WTC11 (cell line): ENCODE results near the gene KIRREL3. TPM values are rescaled to one million over a fixed set of nuclear protein-coding genes. Genes with fewer than 3 reads are reported as not detected.
A peak's percentile ranks its signal among the peaks of the same experiment; 100 is the strongest.

Experiments
- ATAC-seq: fragments of 200-7000 bp; cut with Tn5 transposase; 2 replicates; pipeline ENCODE4 v1.10.0; 2021; ENCODE audit warnings: mild to moderate bottlenecking, moderate library complexity
- CTCF ChIA-PET: fragments of 300-600 bp; sonication (Branson Sonifier 250); formaldehyde crosslinking; loops from one replicate; lab custom pipeline; 2021; ENCODE audit warnings: antibody characterized with exemption; lab: Charles Lee
- POLR2A ChIA-PET: fragments of 350-600 bp; sonication (Branson Sonifier 250); formaldehyde crosslinking; loops from one replicate; lab custom pipeline; 2021; ENCODE audit warnings: antibody characterized with exemption; lab: Charles Lee
- DNase-seq: peaks from one replicate; pipeline ENCODE4 v3.0.0; 2021; ENCODE audit warnings: low spot score
- H3K27ac Mint-ChIP-seq: 2 replicates; pipeline ENCODE4 v1.8.0; 2021; ENCODE audit warnings: mixed read lengths
- H3K27me3 Mint-ChIP-seq: 2 replicates; pipeline ENCODE4 v1.8.0; 2021; ENCODE audit warnings: low read depth, mild to moderate bottlenecking, moderate library complexity, mixed read lengths
- H3K36me3 Mint-ChIP-seq: 2 replicates; pipeline ENCODE4 v1.8.0; 2021; ENCODE audit warnings: mixed read lengths
- H3K4me1 Mint-ChIP-seq: 2 replicates; pipeline ENCODE4 v1.8.0; 2022; ENCODE audit warnings: mixed read lengths
- H3K4me3 Mint-ChIP-seq: 2 replicates; pipeline ENCODE4 v1.8.0; 2021; ENCODE audit warnings: mild to moderate bottlenecking, moderate library complexity, mixed read lengths
- H3K9me3 Mint-ChIP-seq: 2 replicates; pipeline ENCODE4 v1.8.0; 2021; ENCODE audit warnings: mixed read lengths
- CDX4 ChIP-seq: fragments of 250-450 bp; sonication (Bioruptor Pico); IDR thresholded peaks from 2 replicates; pipeline ENCODE4 v1.9.0; 2021; ENCODE audit warnings: moderate library complexity, mild to moderate bottlenecking, inconsistent platforms, borderline replicate concordance
- CTCF ChIP-seq: fragments of 200-600 bp; IDR thresholded peaks from 2 replicates; pipeline ENCODE4 v1.8.0; 2022; ENCODE audit warnings: antibody characterized with exemption
- E2F1 ChIP-seq: sonication (generic); formaldehyde crosslinking; IDR thresholded peaks from 2 replicates; pipeline ENCODE4 v1.8.0; 2022; ENCODE audit warnings: mild to moderate bottlenecking, missing genetic modification reagents
- ERG ChIP-seq: fragments of 250-450 bp; sonication (Bioruptor Pico); IDR thresholded peaks from 2 replicates; pipeline ENCODE4 v1.8.0; 2021; ENCODE audit warnings: mild to moderate bottlenecking
- FOXK1 ChIP-seq: sonication (generic); formaldehyde crosslinking; IDR thresholded peaks from 2 replicates; pipeline ENCODE4 v1.8.0; 2022; ENCODE audit warnings: mild to moderate bottlenecking, moderate library complexity, missing genetic modification reagents
- FOXP1 ChIP-seq: sonication (generic); formaldehyde crosslinking; IDR thresholded peaks from 2 replicates; pipeline ENCODE4 v1.8.0; 2022; ENCODE audit warnings: missing genetic modification reagents, mild to moderate bottlenecking, moderate library complexity, borderline replicate concordance
- FOXP4 ChIP-seq: sonication (generic); formaldehyde crosslinking; IDR thresholded peaks from 2 replicates; pipeline ENCODE4 v1.8.0; 2022; ENCODE audit warnings: mild to moderate bottlenecking, missing genetic modification reagents
- HMGA2 ChIP-seq: fragments of 250-450 bp; sonication (Bioruptor Pico); IDR thresholded peaks from 2 replicates; pipeline ENCODE4 v1.4.0; 2021; ENCODE audit warnings: mild to moderate bottlenecking, moderate library complexity
- IRF1 ChIP-seq: sonication (generic); formaldehyde crosslinking; IDR thresholded peaks from 2 replicates; pipeline ENCODE4 v1.8.0; 2023; ENCODE audit warnings: missing genetic modification reagents
- IRF2 ChIP-seq: sonication (generic); formaldehyde crosslinking; IDR thresholded peaks from 2 replicates; pipeline ENCODE4 v1.8.0; 2022; ENCODE audit warnings: low read depth, missing genetic modification reagents, borderline replicate concordance
- KAT7 ChIP-seq: sonication (generic); formaldehyde crosslinking; IDR thresholded peaks from 2 replicates; pipeline ENCODE4 v1.8.1; 2023; ENCODE audit warnings: missing genetic modification reagents, mild to moderate bottlenecking, borderline replicate concordance
- SMAD3 ChIP-seq: sonication (generic); formaldehyde crosslinking; IDR thresholded peaks from 2 replicates; pipeline ENCODE4 v1.8.0; 2022; ENCODE audit warnings: missing genetic modification reagents, mild to moderate bottlenecking, borderline replicate concordance
- SOX15 ChIP-seq: fragments of 250-450 bp; sonication (Bioruptor Pico); IDR thresholded peaks from 2 replicates; pipeline ENCODE4 v1.9.0; 2021; ENCODE audit warnings: mild to moderate bottlenecking
- TCF7 ChIP-seq: sonication (generic); formaldehyde crosslinking; IDR thresholded peaks from 2 replicates; pipeline ENCODE4 v1.8.0; 2022; ENCODE audit warnings: mild to moderate bottlenecking, low read depth, missing genetic modification reagents, moderate library complexity
- TEAD4 ChIP-seq: sonication (generic); formaldehyde crosslinking; IDR thresholded peaks from 2 replicates; pipeline ENCODE4 v1.8.0; 2022; ENCODE audit warnings: mild to moderate bottlenecking, missing genetic modification reagents
- TP53 ChIP-seq: sonication (generic); formaldehyde crosslinking; IDR thresholded peaks from 2 replicates; pipeline ENCODE4 v1.8.1; 2023; ENCODE audit warnings: mild to moderate bottlenecking, missing genetic modification reagents
- ZBTB21 ChIP-seq: sonication (generic); formaldehyde crosslinking; IDR thresholded peaks from 2 replicates; pipeline ENCODE4 v1.8.1; 2023; ENCODE audit warnings: mild to moderate bottlenecking, missing genetic modification reagents, borderline replicate concordance
- ZNF232 ChIP-seq: sonication (generic); formaldehyde crosslinking; IDR thresholded peaks from 2 replicates; pipeline ENCODE4 v1.8.0; 2022; ENCODE audit warnings: mild to moderate bottlenecking, missing genetic modification reagents
- ZNF416 ChIP-seq: fragments of 250-450 bp; sonication (Bioruptor Pico); IDR thresholded peaks from 2 replicates; pipeline ENCODE4 v1.9.0; 2021; ENCODE audit warnings: mild to moderate bottlenecking, inconsistent platforms
- ZNF423 ChIP-seq: fragments of 250-450 bp; sonication (Bioruptor Pico); IDR thresholded peaks from 2 replicates; pipeline ENCODE4 v2.1.2; 2022; ENCODE audit warnings: mild to moderate bottlenecking, moderate library complexity
- ZNF671 ChIP-seq: fragments of 250-450 bp; sonication (Bioruptor Pico); IDR thresholded peaks from 2 replicates; pipeline ENCODE4 v1.8.0; 2021; ENCODE audit warnings: mild to moderate bottlenecking
- total RNA-seq: library from RNA; stranded (reverse); gene quantifications from 3 replicates; pipeline ENCODE4 v1.2.3, GENCODE V29; 2021

Gene KIRREL3
- total RNA-seq, 1 experiment from 2014 or later: 0.59 TPM

- TF ChIP-seq FOXK1 (CRISPR knock-in tag) (no peak), ZNF671 (CRISPR knock-in tag) (no peak), CTCF (no peak), TP53 (no peak), IRF1 (CRISPR knock-in tag) (no peak), CDX4 (no peak), ZNF416 (CRISPR knock-in tag) (no peak)
Measured at GRCh38 chr11:126830216-126830806, 170.3 kb downstream of the KIRREL3 start (continued).

GRCh38 chr11:126829716-126830115 lies 170.9 kb downstream of the KIRREL3 start:
- peaks cover 11% of the 10 kb centered on the region for H3K9me3 Mint-ChIP-seq
- no peak overlapping the region for H3K27ac Mint-ChIP-seq
- H3K27me3 Mint-ChIP-seq: no peaks in the 10 kb centered on the region
- ATAC-seq (no peak), DNase-seq (no peak)
- CTCF ChIA-PET: interaction anchor here (1.6 kb wide), 1 partner anchor 223 kb away, joined by 3 read pairs; no protein-coding TSS in a partner anchor
- H3K4me1 Mint-ChIP-seq: peaks cover 17% of the 10 kb centered on the region
- no peak overlapping the region for H3K4me3 Mint-ChIP-seq
- H3K36me3 Mint-ChIP-seq: peaks cover 9% of the 10 kb centered on the region; the same call in 1 of the 2 replicates
- TF ChIP-seq TEAD4 (CRISPR knock-in tag) (no peak), HMGA2 (CRISPR knock-in tag) (no peak), E2F1 (CRISPR knock-in tag) (no peak), SMAD3 (no peak), ERG (no peak), ZBTB21 (CRISPR knock-in tag) (no peak), ZNF671 (CRISPR knock-in tag) (no peak), TCF7 (no peak), FOXP1 (no peak)
- POLR2A ChIA-PET: no interaction called here

GRCh38 chr11:126824035-126824607 lies 176.4 kb downstream of the KIRREL3 start:
- Mint-ChIP-seq H3K27ac (peak overlapping the region; percentile 51), H3K4me3 (peak overlapping the region; percentile 20), H3K27me3 (no peaks in the 10 kb centered on the region), H3K4me1 (peaks cover 24% of the 10 kb centered on the region), H3K36me3 (peaks cover 15% of the 10 kb centered on the region), H3K9me3 (peaks cover 20% of the 10 kb centered on the region)
- no peak for TF ChIP-seq SOX15
- no peak for TF ChIP-seq ZNF232
- no peak for TF ChIP-seq IRF2 (CRISPR knock-in tag)
- peak; percentile 42; the same call in 1 of the 2 replicates for TF ChIP-seq FOXP4 (CRISPR knock-in tag)
- TF ChIP-seq KAT7 (CRISPR knock-in tag): no peak
- TF ChIP-seq E2F1 (CRISPR knock-in tag): no peak
- peak; percentile 85 for TF ChIP-seq ZNF423
- DNase-seq: peak; percentile 45
- ChIA-PET POLR2A (interaction anchor here (0.5 kb wide), 1 partner anchor 455 kb away, joined by 3 read pairs; no protein-coding TSS in a partner anchor), CTCF (interaction anchor here (1.0 to 2.6 kb wide), 5 partner anchors 33 to 250 kb away, joined by 3 to 7 read pairs (median 3); no protein-coding TSS in a partner anchor)
- ATAC-seq: peak; percentile 69
